Lower leg skin (tissue), 3 donors: ENCODE results near the gene ZGRF1.

Experiments
- POLR2A ChIP-seq, 2 donors: fragments of 450-650 bp; IDR thresholded peaks; one replicate each; pipeline ENCODE4 v1.6.1; 2016 to 2017; ENCODE audit warnings: antibody characterized with exemption in 2 of 2, mild to moderate bottlenecking in 1 of 2, moderate library complexity in 1 of 2
- TF ChIP-seq, protein P1 (sequence below), 3 donors: fragments of 450-650 bp; IDR thresholded peaks; one replicate each; pipeline ENCODE4 v1.5.1; 2016; ENCODE audit warnings: antibody characterized with exemption in 3 of 3, mild to moderate bottlenecking in 3 of 3, moderate library complexity in 2 of 3

DNA sequence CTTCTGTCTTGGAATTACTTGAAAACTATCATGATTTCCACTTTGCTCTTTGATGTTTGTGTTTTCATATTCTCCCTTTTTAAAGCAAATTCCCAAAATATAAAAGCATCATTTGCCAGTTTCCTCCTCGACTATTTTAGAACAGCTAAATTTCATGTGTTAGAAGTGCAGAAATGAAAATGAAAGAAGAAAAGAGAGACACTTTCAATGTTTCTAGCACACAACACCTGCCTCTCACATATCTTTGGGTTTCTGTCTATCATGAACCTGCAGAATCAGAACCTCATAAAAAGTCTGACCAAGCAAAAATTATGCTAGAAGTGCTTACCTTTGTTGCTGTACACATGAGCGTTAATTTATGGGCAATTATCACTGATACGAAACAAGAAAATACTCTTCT, 118.8 kb downstream of the ZGRF1 start:
- TF ChIP-seq, protein P1, sequence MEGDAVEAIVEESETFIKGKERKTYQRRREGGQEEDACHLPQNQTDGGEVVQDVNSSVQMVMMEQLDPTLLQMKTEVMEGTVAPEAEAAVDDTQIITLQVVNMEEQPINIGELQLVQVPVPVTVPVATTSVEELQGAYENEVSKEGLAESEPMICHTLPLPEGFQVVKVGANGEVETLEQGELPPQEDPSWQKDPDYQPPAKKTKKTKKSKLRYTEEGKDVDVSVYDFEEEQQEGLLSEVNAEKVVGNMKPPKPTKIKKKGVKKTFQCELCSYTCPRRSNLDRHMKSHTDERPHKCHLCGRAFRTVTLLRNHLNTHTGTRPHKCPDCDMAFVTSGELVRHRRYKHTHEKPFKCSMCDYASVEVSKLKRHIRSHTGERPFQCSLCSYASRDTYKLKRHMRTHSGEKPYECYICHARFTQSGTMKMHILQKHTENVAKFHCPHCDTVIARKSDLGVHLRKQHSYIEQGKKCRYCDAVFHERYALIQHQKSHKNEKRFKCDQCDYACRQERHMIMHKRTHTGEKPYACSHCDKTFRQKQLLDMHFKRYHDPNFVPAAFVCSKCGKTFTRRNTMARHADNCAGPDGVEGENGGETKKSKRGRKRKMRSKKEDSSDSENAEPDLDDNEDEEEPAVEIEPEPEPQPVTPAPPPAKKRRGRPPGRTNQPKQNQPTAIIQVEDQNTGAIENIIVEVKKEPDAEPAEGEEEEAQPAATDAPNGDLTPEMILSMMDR (IDR thresholded peaks at IDR 0.05) = no peak
- TF ChIP-seq POLR2A (IDR thresholded peaks at IDR 0.05) = no peak
